ENCODE measurements around the gene PLAC9.

- TF ChIP-seq POLR2A (IDR thresholded peaks at IDR 0.05), result no peak
- TF ChIP-seq, protein P1, sequence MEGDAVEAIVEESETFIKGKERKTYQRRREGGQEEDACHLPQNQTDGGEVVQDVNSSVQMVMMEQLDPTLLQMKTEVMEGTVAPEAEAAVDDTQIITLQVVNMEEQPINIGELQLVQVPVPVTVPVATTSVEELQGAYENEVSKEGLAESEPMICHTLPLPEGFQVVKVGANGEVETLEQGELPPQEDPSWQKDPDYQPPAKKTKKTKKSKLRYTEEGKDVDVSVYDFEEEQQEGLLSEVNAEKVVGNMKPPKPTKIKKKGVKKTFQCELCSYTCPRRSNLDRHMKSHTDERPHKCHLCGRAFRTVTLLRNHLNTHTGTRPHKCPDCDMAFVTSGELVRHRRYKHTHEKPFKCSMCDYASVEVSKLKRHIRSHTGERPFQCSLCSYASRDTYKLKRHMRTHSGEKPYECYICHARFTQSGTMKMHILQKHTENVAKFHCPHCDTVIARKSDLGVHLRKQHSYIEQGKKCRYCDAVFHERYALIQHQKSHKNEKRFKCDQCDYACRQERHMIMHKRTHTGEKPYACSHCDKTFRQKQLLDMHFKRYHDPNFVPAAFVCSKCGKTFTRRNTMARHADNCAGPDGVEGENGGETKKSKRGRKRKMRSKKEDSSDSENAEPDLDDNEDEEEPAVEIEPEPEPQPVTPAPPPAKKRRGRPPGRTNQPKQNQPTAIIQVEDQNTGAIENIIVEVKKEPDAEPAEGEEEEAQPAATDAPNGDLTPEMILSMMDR (IDR thresholded peaks at IDR 0.05), result no peak
Measured at GRCh38 chr10:80153460-80153859, 20.9 kb downstream of the PLAC9 start.

All from lower leg skin (tissue), 3 donors.